H1 (cell line): ENCODE data around the gene CTNNA3. TPM values are rescaled to one million over a fixed set of nuclear protein-coding genes. Genes with fewer than 3 reads are reported as not detected.
"Not testable (repeated sequence)": the region's sequence is repeated elsewhere in the genome, so short reads cannot be mapped to it uniquely, and the experiment has no call there.

Experiments
- CTCF ChIA-PET: fragments of 300-600 bp; sonication (Branson Sonifier 250); formaldehyde crosslinking; loops from one replicate; lab custom pipeline; 2021; ENCODE audit not compliant: partially characterized antibody; lab: Charles Lee
- POLR2A ChIA-PET: fragments of 300-600 bp; sonication (Branson Sonifier 250); formaldehyde crosslinking; loops from one replicate; lab custom pipeline; 2021; ENCODE audit warnings: inconsistent platforms; ENCODE audit not compliant: partially characterized antibody; lab: Charles Lee
- DNase-seq, 2 experiments: peaks; one replicate each; pipeline versions ENCODE4 v3.0.0 to v3.0.0-alpha.2; 2010 to 2022; ENCODE audit warnings: low spot score in 2 of 2, low read depth in 1 of 2, mixed read lengths in 1 of 2
- FAIRE-seq: peaks from 2 replicates; lab custom pipeline; 2011; peaks lifted over from hg19 to GRCh38; lab: Jason Lieb, UNC
- H2AFZ ChIP-seq: 2 replicates; pipeline ENCODE4 v1.8.1; 2012; ENCODE audit warnings: low read length, inconsistent platforms
- H2AK5ac ChIP-seq: 2 replicates; pipeline ENCODE4 v1.6.1; 2013; ENCODE audit warnings: low read depth, low read length
- H2BK120ac ChIP-seq: replicated peaks from 2 replicates; pipeline ENCODE3; 2013; ENCODE audit warnings: low read depth, low read length, inconsistent platforms
- H2BK12ac ChIP-seq: 2 replicates; pipeline ENCODE4 v1.6.1; 2013; ENCODE audit warnings: low read depth, low read length
- H2BK15ac ChIP-seq: 2 replicates; pipeline ENCODE4 v1.6.1; 2013; ENCODE audit warnings: low read length
- H2BK20ac ChIP-seq: 2 replicates; pipeline ENCODE4 v1.6.1; 2013; ENCODE audit warnings: low read length
- H2BK5ac ChIP-seq: 2 replicates; pipeline ENCODE4 v1.6.1; 2013; ENCODE audit warnings: low read depth, low read length
- H3K14ac ChIP-seq: 2 replicates; pipeline ENCODE4 v1.6.1; 2013; ENCODE audit warnings: inconsistent platforms; ENCODE audit not compliant: insufficient read length
- H3K18ac ChIP-seq: 2 replicates; pipeline ENCODE4 v1.6.1; 2013; ENCODE audit warnings: low read length; ENCODE audit errors: extremely low read depth
- H3K23ac ChIP-seq: 2 replicates; pipeline ENCODE4 v1.6.1; 2013; ENCODE audit warnings: inconsistent platforms; ENCODE audit not compliant: insufficient read length
- H3K23me2 ChIP-seq: 2 replicates; pipeline ENCODE4 v1.6.1; 2013; ENCODE audit warnings: low read depth, low read length
- H3K27ac ChIP-seq: 2 replicates; pipeline ENCODE4 v1.6.1; 2011; ENCODE audit warnings: low read depth, low read length, inconsistent platforms
- H3K27me3 ChIP-seq, 4 experiments: replicated peaks in 1 of 4; 1 replicate in 1 of 4; 2 replicates in 3 of 4; pipeline versions ENCODE4 v1.6.1 to v1.8.1; 2011 to 2013; ENCODE audit warnings: low read length in 3 of 4, mild to moderate bottlenecking in 3 of 4, inconsistent platforms in 2 of 4, mixed read lengths in 2 of 4, moderate library complexity in 1 of 4; ENCODE audit not compliant: control insufficient read depth in 3 of 4, insufficient read depth in 3 of 4; ENCODE audit errors: extremely low read depth in 1 of 4
- H3K36me3 ChIP-seq, 4 experiments: 2 replicates each; pipeline versions ENCODE4 v1.6.1 to v1.8.1; 2011 to 2013; ENCODE audit warnings: mild to moderate bottlenecking in 4 of 4, low read length in 3 of 4, moderate library complexity in 2 of 4, control low read depth in 1 of 4, inconsistent platforms in 1 of 4; ENCODE audit not compliant: insufficient read depth in 4 of 4, control insufficient read depth in 2 of 4
- H3K4ac ChIP-seq: replicated peaks from 2 replicates; pipeline ENCODE3; 2013; ENCODE audit warnings: low read length, low read depth, mixed read lengths, inconsistent platforms; ENCODE audit not compliant: insufficient read length
- H3K4me1 ChIP-seq, 4 experiments: replicated peaks in 1 of 4; 1 replicate in 1 of 4; 2 replicates in 3 of 4; pipeline versions ENCODE4 v1.6.1 to v1.8.1; 2011 to 2013; ENCODE audit warnings: low read length in 3 of 4, inconsistent platforms in 2 of 4, mixed read lengths in 1 of 4; ENCODE audit not compliant: insufficient read depth in 4 of 4, control insufficient read depth in 3 of 4
- H3K4me2 ChIP-seq, 2 experiments: 2 replicates each; pipeline versions ENCODE4 v1.6.1 to v1.8.1; 2011 to 2013; ENCODE audit warnings: low read depth in 2 of 2, low read length in 2 of 2, control low read depth in 1 of 2, inconsistent platforms in 1 of 2, mild to moderate bottlenecking in 1 of 2; ENCODE audit not compliant: insufficient read depth in 1 of 2
- H3K4me3 ChIP-seq, 4 experiments: fragments of 200-600, 300-600 bp in 1 of 4; sonication (generic), shearing (Covaris generic), sonication (Bioruptor Twin) in 1 of 4; 2 replicates each; pipeline versions ENCODE4 v1.5.1 to v1.8.1; 2011 to 2016; ENCODE audit warnings: low read length in 4 of 4, low read depth in 3 of 4, control low read depth in 2 of 4, inconsistent platforms in 2 of 4, mild to moderate bottlenecking in 2 of 4, mixed read lengths in 1 of 4, moderate library complexity in 1 of 4; ENCODE audit not compliant: insufficient read depth in 2 of 4; ENCODE audit errors: extremely low read depth in 1 of 4
- H3K56ac ChIP-seq: replicated peaks from 2 replicates; pipeline ENCODE3; 2013; ENCODE audit warnings: low read depth, mild to moderate bottlenecking, mixed read lengths, low read length, inconsistent platforms; ENCODE audit not compliant: insufficient read length
- H3K79me1 ChIP-seq: 2 replicates; pipeline ENCODE4 v1.6.1; 2013; ENCODE audit warnings: low read depth, low read length, control low read depth
- H3K79me2 ChIP-seq, 2 experiments: 2 replicates each; pipeline versions ENCODE4 v1.6.1 to v1.8.1; 2012 to 2013; ENCODE audit warnings: low read length in 2 of 2, mild to moderate bottlenecking in 2 of 2, inconsistent platforms in 1 of 2; ENCODE audit not compliant: insufficient read depth in 2 of 2, control insufficient read depth in 1 of 2
- H3K9ac ChIP-seq, 4 experiments: replicated peaks in 1 of 4; 1 replicate in 1 of 4; 2 replicates in 3 of 4; pipeline versions ENCODE4 v1.6.1 to v1.8.1; 2011 to 2013; ENCODE audit warnings: low read depth in 3 of 4, low read length in 3 of 4, control low read depth in 2 of 4, mild to moderate bottlenecking in 2 of 4, moderate library complexity in 2 of 4, inconsistent platforms in 1 of 4; ENCODE audit errors: extremely low read depth in 1 of 4
- H3K9me3 ChIP-seq, 2 experiments: 2 replicates each; pipeline versions ENCODE4 v1.6.1 to v1.8.1; 2012 to 2013; ENCODE audit warnings: mild to moderate bottlenecking in 2 of 2, moderate library complexity in 2 of 2, control low read depth in 1 of 2, inconsistent platforms in 1 of 2, low read depth in 1 of 2, low read length in 1 of 2, mixed read lengths in 1 of 2; ENCODE audit not compliant: insufficient read depth in 2 of 2
- H4K20me1 ChIP-seq, 2 experiments: replicated peaks in 1 of 2; 2 replicates each; pipeline versions ENCODE3 to v1.8.1; 2011 to 2013; ENCODE audit warnings: inconsistent platforms in 2 of 2, low read length in 2 of 2, mild to moderate bottlenecking in 1 of 2; ENCODE audit not compliant: insufficient read depth in 2 of 2, control insufficient read depth in 1 of 2
- H4K5ac ChIP-seq: 2 replicates; pipeline ENCODE4 v1.6.1; 2013; ENCODE audit warnings: low read length, low read depth, mixed read lengths, inconsistent platforms; ENCODE audit not compliant: insufficient read length
- H4K8ac ChIP-seq: 2 replicates; pipeline ENCODE4 v1.8.0; 2013; ENCODE audit warnings: mild to moderate bottlenecking, moderate library complexity, low read length, inconsistent platforms; ENCODE audit not compliant: insufficient read depth; ENCODE audit errors: extremely low read depth
- H4K91ac ChIP-seq: replicated peaks from 2 replicates; pipeline ENCODE3; 2013; ENCODE audit warnings: low read length, mixed read lengths, inconsistent platforms; ENCODE audit not compliant: insufficient read length
- WGBS, 2 experiments: shearing (Covaris generic) in 1 of 2; methylation state at CpG; one replicate each; pipeline versions ENCODE4 v1.1.6 to v1.1.7; 2013 to 2015; ENCODE audit warnings: low lambda C conversion rate in 2 of 2, mixed read lengths in 2 of 2, inconsistent platforms in 1 of 2, low coverage in 1 of 2, missing lambda C conversion rate in 1 of 2; ENCODE audit not compliant: insufficient replicate concordance in 2 of 2, insufficient coverage in 1 of 2, insufficient read length in 1 of 2; ENCODE audit errors: extremely low coverage in 1 of 2, missing lambda C conversion rate in 1 of 2; 5-methylcytosine and 5-hydroxymethylcytosine counted together
- polyA plus RNA-seq, 7 experiments: library from polyadenylated mRNA; depleted of rRNA in 3 of 7; stranded (reverse) in 5 of 7; unstranded in 2 of 7; fragments of >200 nt in 5 of 7; fragments of 200-250 nt in 2 of 7; gene quantifications; 1 replicate in 5 of 7; 2 replicates in 1 of 7; 4 replicates in 1 of 7; pipeline versions ENCODE4 v1.2.1 to v1.2.3, GENCODE V29; 2011 to 2013; ENCODE audit warnings: missing spikeins in 2 of 7, mixed read lengths in 2 of 7
- total RNA-seq: library from RNA; stranded (reverse); fragmentation: NEBNext Ultra II Directional; extraction: Animal tissue kit (Norgen Biotek cat#: 25700); gene quantifications from 2 replicates; pipeline ENCODE4 v1.2.1, GENCODE V29; 2021

Gene CTNNA3
- total and polyA plus RNA-seq, 2 of the 8 experiments (the other 6 are each of a cell fraction or from before 2014, with no cell fraction given): 1.3 to 1.5 TPM

DNA sequence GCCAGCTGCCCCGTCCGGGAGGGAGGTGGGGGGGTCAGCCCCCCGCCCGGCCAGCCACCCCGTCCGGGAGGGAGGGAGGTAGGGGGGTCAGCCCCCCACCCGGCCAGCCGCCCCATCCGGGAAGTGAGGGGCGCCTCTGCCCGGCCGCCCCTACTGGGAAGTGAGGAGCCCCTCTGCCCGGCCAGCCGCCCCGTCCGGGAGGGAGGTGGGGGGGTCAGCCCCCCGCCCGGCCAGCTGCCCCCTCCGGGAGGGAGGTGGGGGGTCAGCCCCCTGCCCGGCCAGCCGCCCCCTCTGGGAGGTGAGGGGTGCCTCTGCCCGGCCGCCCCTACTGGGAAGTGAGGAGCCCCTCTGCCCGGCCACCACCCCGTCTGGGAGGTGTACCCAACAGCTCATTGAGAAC is 4.1 kb downstream of the CTNNA3 start:
- H3K79me2 ChIP-seq, H2BK15ac ChIP-seq, DNase-seq, H3K56ac ChIP-seq, H3K36me3 ChIP-seq, H3K4ac ChIP-seq, H2BK12ac ChIP-seq, H2AK5ac ChIP-seq, H3K9me3 ChIP-seq, H3K18ac ChIP-seq, H4K8ac ChIP-seq, H3K9ac ChIP-seq, H4K5ac ChIP-seq, H2BK5ac ChIP-seq, H3K23me2 ChIP-seq, H3K27me3 ChIP-seq, H2BK20ac ChIP-seq, H3K4me2 ChIP-seq, H2AFZ ChIP-seq, H3K23ac ChIP-seq, H4K20me1 ChIP-seq, CTCF ChIA-PET, H3K4me1 ChIP-seq, H3K4me3 ChIP-seq, H3K79me1 ChIP-seq, FAIRE-seq, H3K14ac ChIP-seq, H4K91ac ChIP-seq, H3K27ac ChIP-seq, POLR2A ChIA-PET, H2BK120ac ChIP-seq: not testable (repeated sequence)
- WGBS, 2 experiments: no CpG with 5 or more reads among the region's 25 CpGs

- H3K9me3 ChIP-seq, FAIRE-seq, H3K27me3 ChIP-seq, H3K18ac ChIP-seq, H2AFZ ChIP-seq, H4K8ac ChIP-seq, H3K9ac ChIP-seq, H3K79me1 ChIP-seq, H4K91ac ChIP-seq, H3K36me3 ChIP-seq, POLR2A ChIA-PET, H2BK15ac ChIP-seq, H3K23me2 ChIP-seq, H3K56ac ChIP-seq, H4K5ac ChIP-seq, H2BK5ac ChIP-seq, H2AK5ac ChIP-seq, H2BK20ac ChIP-seq, H3K27ac ChIP-seq, H4K20me1 ChIP-seq, H3K4me1 ChIP-seq, H3K4ac ChIP-seq, H3K23ac ChIP-seq, H2BK120ac ChIP-seq, DNase-seq, H3K4me3 ChIP-seq, H3K79me2 ChIP-seq, H3K4me2 ChIP-seq, H3K14ac ChIP-seq, H2BK12ac ChIP-seq: not testable (repeated sequence)
- CTCF ChIA-PET: interaction anchor here (1.0 kb wide), 1 partner anchor 68 kb away, joined by 4 read pairs; no protein-coding TSS in a partner anchor
- WGBS, 2 experiments: 96% methylated on average over 7 of the region's 7 CpGs; no CpG with 5 or more reads in 1 of the 2 experiments
These were observed 5.5 kb downstream of the CTNNA3 start for GRCh38 chr10:67690540-67690939.
